Measurements from ENCODE around the gene TREH.

The TREH gene

DNA sequence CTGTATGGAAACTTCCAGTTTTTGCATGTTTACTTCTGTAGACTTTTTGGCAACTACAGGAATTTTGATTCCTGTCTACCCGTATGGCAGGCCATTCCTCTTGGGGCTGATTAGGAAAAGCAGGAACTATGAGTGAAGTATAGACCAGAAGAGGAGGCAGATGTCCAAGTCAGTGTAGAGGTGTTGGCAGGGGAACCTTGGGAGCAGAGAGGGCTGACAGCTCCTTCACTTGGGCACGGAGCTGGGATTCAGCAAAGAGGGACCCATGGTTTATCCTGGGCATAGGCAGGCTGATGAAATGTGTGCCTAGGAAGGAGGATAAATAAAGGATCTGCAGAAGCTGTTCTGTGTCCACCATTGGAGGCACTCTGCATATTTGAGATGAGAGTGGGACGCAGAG is 33.1 kb downstream of the TREH start:
- DNase-seq (ENCODE audit: low spot score) = no peak

DNA sequence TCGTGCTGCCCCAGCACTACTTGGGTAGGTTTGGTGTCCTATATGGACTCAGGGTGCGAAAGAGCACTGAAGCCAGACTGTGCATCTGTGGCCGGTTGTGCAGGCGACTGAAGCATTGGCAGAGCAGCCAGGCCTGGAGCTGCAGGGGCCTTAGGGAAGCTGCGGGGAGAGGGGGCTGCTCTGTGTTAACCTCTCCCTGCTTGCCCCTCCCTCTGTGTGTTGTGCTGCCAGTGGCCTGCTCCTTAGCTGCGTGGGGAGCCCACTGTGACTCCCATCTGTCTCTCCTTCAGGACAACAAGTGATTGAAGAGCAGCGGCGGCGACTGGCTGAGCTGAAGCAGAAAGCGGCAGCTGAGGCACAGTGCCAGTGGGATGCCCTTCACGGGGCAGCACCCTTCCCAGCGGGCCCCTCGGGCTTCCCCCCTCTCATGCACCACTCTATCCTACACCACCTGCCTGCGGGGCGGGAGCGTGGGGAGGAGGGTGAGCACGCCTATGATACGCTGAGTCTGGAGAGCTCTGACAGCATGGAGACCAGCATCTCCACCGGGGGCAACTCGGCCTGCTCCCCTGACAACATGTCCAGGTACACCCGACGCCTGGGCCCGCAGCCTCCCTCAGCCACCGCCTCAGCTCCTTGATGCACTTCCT is 34.3 kb downstream of the TREH start:
- no peak for DNase-seq (ENCODE audit: low spot score)

DNA sequence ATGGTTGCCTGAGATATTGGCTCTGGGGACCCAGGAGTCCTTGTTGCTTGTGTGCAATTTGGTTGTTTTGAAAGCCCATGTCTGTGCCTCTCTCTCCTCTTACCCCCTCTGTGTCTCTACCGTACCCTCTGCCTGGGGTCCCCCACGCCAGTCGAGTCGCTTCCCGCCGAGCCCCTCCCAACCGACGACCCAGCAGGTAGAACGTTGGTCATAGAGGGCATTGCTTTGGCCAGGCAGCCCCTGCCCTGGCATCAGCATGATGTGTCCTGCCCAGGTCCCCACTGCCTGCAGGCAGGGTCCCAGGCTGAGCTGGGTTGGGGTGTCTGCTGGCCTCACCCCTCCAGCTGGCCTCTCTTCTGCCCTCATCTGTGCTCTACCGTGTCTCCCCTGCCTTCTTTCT is 35.0 kb downstream of the TREH start:
- no peak for DNase-seq (ENCODE audit: low spot score)

DNA sequence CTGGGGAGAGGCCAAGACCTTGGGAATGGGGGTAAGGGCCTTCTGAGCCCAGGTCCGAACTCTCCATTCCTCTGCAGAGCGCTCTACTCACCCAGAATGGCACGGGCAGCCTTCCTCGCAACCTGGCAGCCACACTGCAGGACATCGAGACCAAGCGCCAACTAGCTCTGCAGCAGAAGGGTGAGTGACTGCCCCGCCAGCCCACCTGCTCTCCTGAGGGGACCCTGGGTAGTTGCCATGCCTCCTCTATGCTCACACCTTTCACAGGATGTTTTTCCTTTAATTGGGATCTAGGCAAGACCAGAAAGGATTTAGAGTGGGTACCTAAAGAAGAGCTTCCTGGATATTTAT is 35.5 kb downstream of the TREH start:
- DNase-seq (ENCODE audit: low spot score) = no peak

DNA sequence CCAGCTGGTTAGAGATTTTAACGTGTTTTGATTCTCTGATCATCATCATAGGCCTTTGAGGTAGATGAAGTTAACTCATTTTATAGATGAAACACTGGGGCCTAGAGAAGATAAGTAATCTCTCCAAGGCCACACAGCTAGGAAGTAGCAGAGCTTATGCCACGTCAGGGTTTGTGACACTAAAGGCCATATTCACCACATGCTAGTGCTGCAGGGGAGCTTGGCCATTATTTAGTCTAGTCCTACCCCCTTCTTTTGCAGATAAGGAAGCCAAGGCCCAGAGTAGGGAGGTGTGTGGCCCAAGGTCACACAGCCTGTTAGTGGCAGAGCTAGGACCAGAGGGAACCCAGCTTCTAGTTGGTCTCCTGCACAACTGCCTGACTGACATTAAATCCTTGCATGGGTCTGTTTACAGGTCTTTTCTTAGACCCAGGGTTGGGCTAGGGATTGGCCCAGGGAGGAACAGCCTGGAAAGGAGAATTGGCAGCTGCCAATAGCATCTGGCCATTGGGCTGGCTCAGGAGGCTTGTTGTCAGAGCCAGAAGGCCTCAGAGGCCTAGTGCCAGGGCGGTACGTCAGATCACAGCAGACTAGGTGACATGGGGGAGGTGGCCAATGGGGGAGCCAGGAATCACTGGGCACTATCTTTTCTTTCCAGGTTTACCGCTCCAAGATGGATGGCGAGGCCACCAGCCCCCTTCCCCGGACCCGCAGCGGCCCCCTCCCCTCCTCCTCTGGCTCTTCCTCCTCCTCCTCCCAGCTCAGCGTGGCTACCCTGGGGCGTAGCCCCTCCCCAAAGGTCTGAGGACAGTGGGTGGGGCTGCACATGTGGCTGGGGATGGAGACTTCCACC is 36.1 kb downstream of the TREH start:
- DNase-seq (ENCODE audit: low spot score) = no peak

- no peak for DNase-seq (ENCODE audit: low spot score)
These were observed 37.9 kb downstream of the TREH start for GRCh38 chr11:118641397-118642019.

GRCh38 chr11:118640332-118641154 is 38.9 kb downstream of the TREH start:
- DNase-seq (ENCODE audit: low spot score) = no peak

- DNase-seq (ENCODE audit: low spot score) = no peak
These were observed 39.6 kb downstream of the TREH start for GRCh38 chr11:118639899-118640298.

DNA sequence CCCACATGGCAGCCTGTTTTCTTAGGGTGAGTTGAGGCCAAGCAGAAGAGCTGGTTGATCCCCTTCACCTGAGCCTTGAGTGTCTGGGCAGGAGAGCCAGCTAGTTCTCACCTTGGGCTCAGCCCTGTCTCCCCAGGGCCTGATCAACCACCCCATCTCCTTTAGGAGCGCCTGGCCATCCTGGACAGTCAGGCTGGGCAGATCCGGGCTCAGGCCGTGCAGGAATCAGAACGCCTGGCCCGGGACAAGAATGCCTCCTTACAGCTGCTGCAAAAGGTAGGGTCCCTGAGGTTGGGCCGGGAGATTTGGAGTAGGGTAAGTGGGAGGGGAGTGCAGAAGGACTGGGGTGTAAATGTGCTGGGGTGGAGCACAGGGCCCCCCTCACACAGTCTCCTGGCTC is 40.7 kb downstream of the TREH start:
- no peak for DNase-seq (ENCODE audit: low spot score)

GRCh38 chr11:118636569-118637290 is 42.7 kb downstream of the TREH start:
- DNase-seq (ENCODE audit: low spot score) = no peak

- no peak for DNase-seq (ENCODE audit: low spot score)
These were observed 43.8 kb downstream of the TREH start for GRCh38 chr11:118635642-118636041.

- no peak for DNase-seq (ENCODE audit: low spot score)
These were observed 44.2 kb downstream of the TREH start for GRCh38 chr11:118635237-118635591.

DNA sequence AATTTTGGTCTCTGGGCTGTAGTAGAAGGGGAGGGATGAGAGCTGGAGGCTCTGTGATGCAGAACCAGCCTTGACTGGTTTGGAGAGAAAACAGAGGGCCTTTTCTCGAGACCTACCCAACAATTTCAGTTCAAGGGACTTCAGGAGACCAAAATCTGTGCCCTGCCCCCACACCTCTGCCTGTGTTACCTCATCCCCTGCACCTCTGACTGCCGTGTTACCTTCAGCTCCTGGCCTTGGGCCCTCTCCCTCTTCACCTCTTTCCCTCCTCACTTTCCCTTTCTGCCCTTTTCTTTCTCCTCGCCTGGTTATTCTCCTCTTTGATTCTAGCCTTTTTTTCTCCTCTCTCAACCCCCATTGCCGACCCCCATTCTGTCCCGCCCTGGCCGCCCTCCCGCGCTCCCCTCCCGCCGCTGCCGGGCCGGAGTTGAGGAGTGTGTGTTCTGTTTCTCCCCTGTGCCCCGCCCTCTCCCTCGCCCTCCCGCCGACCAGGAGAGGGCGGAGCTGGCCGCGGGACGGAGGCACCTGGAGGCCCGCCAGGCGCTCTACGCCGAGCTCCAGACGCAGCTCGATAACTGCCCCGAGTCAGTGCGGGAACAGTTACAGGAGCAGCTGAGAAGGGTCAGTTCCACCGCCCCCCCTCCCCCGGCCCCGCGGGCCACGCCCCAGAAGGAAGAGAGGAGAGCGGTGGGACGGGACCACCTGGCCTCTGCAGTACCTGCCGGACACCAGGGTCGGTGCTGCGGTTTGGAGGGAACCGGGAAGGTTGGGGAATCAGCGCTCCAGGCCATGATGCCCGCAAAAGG is 44.8 kb downstream of the TREH start:
- peak; percentile 80 for DNase-seq (ENCODE audit: low spot score)

- no peak for DNase-seq (ENCODE audit: low spot score)
These were observed 45.5 kb downstream of the TREH start for GRCh38 chr11:118633979-118634378.

- DNase-seq (ENCODE audit: low spot score) = no peak
These were observed 46.1 kb downstream of the TREH start for GRCh38 chr11:118633319-118633690.

- DNase-seq (ENCODE audit: low spot score) = no peak
These were observed 46.7 kb downstream of the TREH start for GRCh38 chr11:118632577-118633318.

DNA sequence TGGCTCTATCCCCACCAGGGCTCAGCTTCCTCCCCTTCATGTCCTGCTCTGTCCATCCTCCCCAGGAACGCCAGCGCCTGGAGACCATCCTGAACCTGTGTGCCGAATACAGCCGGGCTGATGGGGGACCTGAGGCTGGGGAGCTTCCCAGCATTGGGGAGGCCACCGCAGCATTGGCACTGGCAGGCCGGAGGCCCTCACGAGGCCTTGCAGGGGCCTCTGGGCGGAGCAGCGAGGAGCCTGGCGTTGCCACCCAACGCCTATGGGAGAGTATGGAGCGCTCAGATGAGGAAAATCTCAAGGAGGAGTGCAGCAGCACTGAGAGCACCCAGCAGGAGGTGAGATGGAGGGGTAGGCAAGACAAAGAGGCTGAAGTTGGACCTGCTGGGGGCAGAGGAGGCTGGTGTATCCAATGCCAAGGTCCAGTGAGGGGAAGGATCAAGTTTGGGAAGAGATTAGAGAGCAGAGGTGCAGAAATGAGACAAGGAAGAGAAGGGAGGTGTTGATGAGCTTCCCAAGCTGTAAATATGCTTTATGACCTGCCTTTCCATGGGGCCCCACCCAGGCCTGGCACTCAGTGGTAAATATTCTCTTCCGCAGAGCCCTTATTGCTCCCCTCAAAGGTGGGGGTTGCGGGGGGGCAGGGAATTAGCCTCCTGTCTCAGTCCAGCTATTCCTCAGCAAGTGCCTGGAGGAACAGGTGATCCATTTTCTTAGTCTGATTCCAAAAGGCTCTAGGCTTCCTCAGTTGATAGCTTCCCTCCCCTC is 48.1 kb downstream of the TREH start:
- DNase-seq (ENCODE audit: low spot score) = no peak

GRCh38 chr11:118629761-118630661 is 49.4 kb downstream of the TREH start:
- DNase-seq (ENCODE audit: low spot score) = no peak

Measured in D341Med (cell line).